Mammary epithelial cell (primary cell): Measurements from ENCODE around the gene C2orf78.
"Not testable (repeated sequence)": the region's sequence is repeated elsewhere in the genome, so short reads cannot be mapped to it uniquely, and the experiment has no call there.

Experiments
- CTCF ChIP-seq, 2 donors: IDR thresholded peaks in 1 of 2; conservative IDR thresholded peaks in 1 of 2; 2 replicates each; pipeline ENCODE4 v1.5.1; 2011 to 2012; ENCODE audit warnings: inconsistent platforms in 2 of 2, low read length in 2 of 2, mild to moderate bottlenecking in 2 of 2, control low read depth in 1 of 2, low read depth in 1 of 2; ENCODE audit not compliant: insufficient read depth in 1 of 2; ENCODE audit errors: extremely low read depth in 1 of 2
- EZH2 ChIP-seq: IDR thresholded peaks from 2 replicates; pipeline ENCODE4 v1.6.1; 2012; ENCODE audit warnings: low read length, inconsistent platforms, borderline replicate concordance

GRCh38 chr2:73778867-73779466 lies 5.0 kb upstream of the C2orf78 start:
- not testable (repeated sequence) for TF ChIP-seq CTCF (conservative IDR thresholded peaks at IDR 0.05 in 1 of 2, IDR thresholded peaks at IDR 0.05 in 1 of 2; ENCODE audit: extremely low read depth in 1 of 2, insufficient read depth in 1 of 2, low read depth in 1 of 2, low read length in 2 of 2); EZH2
